Endothelial cell (in vitro differentiated cells): Measurements from ENCODE around the gene GNLY. TPM values are rescaled to one million over a fixed set of nuclear protein-coding genes. Genes with fewer than 3 reads are reported as not detected.

Experiments used
- DNase-seq: peaks from one replicate; pipeline ENCODE4 v3.0.0; 2021; ENCODE audit warnings: low spot score
- H3K27ac Mint-ChIP-seq: one replicate; pipeline ENCODE4 v1.8.0; 2021; ENCODE audit warnings: mixed read lengths, inconsistent platforms; ENCODE audit not compliant: unreplicated experiment
- H3K27me3 Mint-ChIP-seq: one replicate; pipeline ENCODE4 v1.8.0; 2021; ENCODE audit warnings: mild to moderate bottlenecking, moderate library complexity, mixed read lengths, inconsistent platforms; ENCODE audit not compliant: unreplicated experiment
- H3K36me3 Mint-ChIP-seq: one replicate; pipeline ENCODE4 v1.8.0; 2021; ENCODE audit warnings: mild to moderate bottlenecking, low read depth, mixed read lengths, inconsistent platforms; ENCODE audit not compliant: unreplicated experiment
- H3K4me1 Mint-ChIP-seq: one replicate; pipeline ENCODE4 v1.8.0; 2021; ENCODE audit warnings: mild to moderate bottlenecking, mixed read lengths, inconsistent platforms; ENCODE audit not compliant: unreplicated experiment
- H3K4me3 Mint-ChIP-seq: one replicate; pipeline ENCODE4 v1.8.0; 2021; ENCODE audit warnings: mild to moderate bottlenecking, mixed read lengths, inconsistent platforms; ENCODE audit not compliant: unreplicated experiment
- H3K9me3 Mint-ChIP-seq: one replicate; pipeline ENCODE4 v1.8.0; 2021; ENCODE audit warnings: mixed read lengths, inconsistent platforms; ENCODE audit not compliant: unreplicated experiment
- CTCF ChIP-seq: fragments of 200-600 bp; sonication (generic); IDR thresholded peaks from one replicate; pipeline ENCODE4 v1.5.0; 2021; ENCODE audit warnings: antibody characterized with exemption; ENCODE audit not compliant: unreplicated experiment
- total RNA-seq: library from RNA; stranded (reverse); fragmentation: NEBNext Ultra II Directional; extraction: Animal tissue kit (Norgen Biotek cat#: 25700); gene quantifications from one replicate; pipeline ENCODE4 v1.2.1, GENCODE V29; 2021; ENCODE audit not compliant: unreplicated experiment

GNLY gene
- total RNA-seq, 1 donor from 2014 or later: not detected

- H3K4me3 Mint-ChIP-seq: no peak overlapping the region
- peaks cover 8% of the 10 kb centered on the region for H3K4me1 Mint-ChIP-seq
- DNase-seq: no peak
- no peaks in the 10 kb centered on the region for H3K27me3 Mint-ChIP-seq
- no peak for TF ChIP-seq CTCF
- H3K9me3 Mint-ChIP-seq: no peaks in the 10 kb centered on the region
- H3K27ac Mint-ChIP-seq: peak overlapping the region; percentile 10
- peaks cover 55% of the 10 kb centered on the region for H3K36me3 Mint-ChIP-seq
Observed at GRCh38 chr2:85649201-85650190, 44.7 kb upstream of the GNLY start.

GRCh38 chr2:85650456-85650855 lies 43.7 kb upstream of the GNLY start:
- no peaks in the 10 kb centered on the region for H3K9me3 Mint-ChIP-seq
- H3K4me1 Mint-ChIP-seq: peaks cover 8% of the 10 kb centered on the region
- no peak for DNase-seq
- no peak for TF ChIP-seq CTCF
- H3K4me3 Mint-ChIP-seq: no peak overlapping the region
- H3K27me3 Mint-ChIP-seq: no peaks in the 10 kb centered on the region
- no peak overlapping the region for H3K27ac Mint-ChIP-seq
- H3K36me3 Mint-ChIP-seq: peaks cover 55% of the 10 kb centered on the region

- Mint-ChIP-seq H3K27ac (no peak overlapping the region), H3K4me3 (no peak overlapping the region), H3K36me3 (peaks cover 49% of the 10 kb centered on the region), H3K4me1 (peaks cover 8% of the 10 kb centered on the region), H3K27me3 (no peaks in the 10 kb centered on the region), H3K9me3 (no peaks in the 10 kb centered on the region)
- no peak for TF ChIP-seq CTCF
- DNase-seq: no peak
Observed at GRCh38 chr2:85651097-85651496, 43.1 kb upstream of the GNLY start.

- Mint-ChIP-seq H3K36me3 (peaks cover 45% of the 10 kb centered on the region), H3K9me3 (no peaks in the 10 kb centered on the region), H3K27ac (no peak overlapping the region), H3K4me1 (peaks cover 8% of the 10 kb centered on the region), H3K4me3 (peak overlapping the region; percentile 47), H3K27me3 (no peaks in the 10 kb centered on the region)
- no peak for DNase-seq
- no peak for TF ChIP-seq CTCF
Observed at GRCh38 chr2:85652056-85652455, 42.1 kb upstream of the GNLY start.

- Mint-ChIP-seq H3K27me3 (peaks cover 1% of the 10 kb centered on the region), H3K9me3 (no peaks in the 10 kb centered on the region), H3K27ac (no peak overlapping the region), H3K4me1 (peaks cover 4% of the 10 kb centered on the region), H3K36me3 (peaks cover 34% of the 10 kb centered on the region), H3K4me3 (no peak overlapping the region)
- DNase-seq: no peak
- no peak for TF ChIP-seq CTCF
Observed at GRCh38 chr2:85653996-85654395, 40.2 kb upstream of the GNLY start.
